Peyer's patch (tissue), 4 donors: ENCODE data around the gene ADCY7. TPM values are rescaled to one million over a fixed set of nuclear protein-coding genes. Genes with fewer than 3 reads are reported as not detected.

Experiments used
- DNase-seq, 3 donors: peaks; one replicate each; pipeline ENCODE4 v3.0.0-alpha.2; 2017 to 2019
- H3K27ac ChIP-seq, 4 donors: fragments of 200-600 bp; sonication (generic); one replicate each; pipeline ENCODE4 v1.5.1; 2016 to 2019
- H3K27me3 ChIP-seq, 2 donors: fragments of 200-600 bp; sonication (generic); one replicate each; pipeline ENCODE4 v1.5.1; 2019
- H3K36me3 ChIP-seq, 3 donors: fragments of 200-600 bp; sonication (generic); one replicate each; pipeline ENCODE4 v1.5.1; 2016 to 2019
- H3K4me1 ChIP-seq, 4 donors: fragments of 200-600 bp; sonication (generic); one replicate each; pipeline ENCODE4 v1.5.1; 2016 to 2019
- H3K4me3 ChIP-seq, 4 donors: fragments of 200-600 bp; sonication (generic); 1 replicate in 3 of 4; 2 replicates in 1 of 4; pipeline ENCODE4 v1.5.1; 2016 to 2019; ENCODE audit warnings: mild to moderate bottlenecking in 1 of 4
- H3K9me3 ChIP-seq, 4 donors: fragments of 200-600 bp; sonication (generic); one replicate each; pipeline ENCODE4 v1.5.1; 2016 to 2019; ENCODE audit warnings: mild to moderate bottlenecking in 1 of 4
- CTCF ChIP-seq, 6 experiments: fragments of 450-650 bp in 4 of 6; fragments of 200-600 bp in 2 of 6; sonication (generic) in 1 of 6; IDR thresholded peaks; one replicate each; pipeline ENCODE4 v1.5.1; 2017 to 2019; ENCODE audit warnings: antibody characterized with exemption in 6 of 6, mild to moderate bottlenecking in 3 of 6, moderate library complexity in 1 of 6
- POLR2A ChIP-seq, 2 donors: fragments of 450-650 bp; IDR thresholded peaks; one replicate each; pipeline ENCODE4 v1.5.1; 2017; ENCODE audit warnings: antibody characterized with exemption in 2 of 2, mild to moderate bottlenecking in 2 of 2, moderate library complexity in 2 of 2
- total RNA-seq, 4 donors: library from RNA; depleted of rRNA; stranded (reverse); fragments of >200 nt; gene quantifications; one replicate each; pipeline ENCODE4 v1.1.0, GENCODE V29; 2016

The ADCY7 gene
- total RNA-seq, 4 donors from 2014 or later, result 6.5 to 67.7 (median 21.5) TPM

- Histone ChIP-seq H3K27me3 (no peaks in the 10 kb centered on the region), H3K36me3 (no peaks in the 10 kb centered on the region), H3K4me1 (peaks cover 0 to 46% (median 27%) of the 10 kb centered on the region in 4 donors), H3K4me3 (peak overlapping the region; percentile 35 to 46 (median 42)), H3K27ac (peak overlapping the region; percentile 80 to 93 (median 86)), H3K9me3 (no peaks in the 10 kb centered on the region)
- DNase-seq, result peak in 2 of 3 donors; percentile 81 to 82
- TF ChIP-seq POLR2A (IDR thresholded peaks at IDR 0.05) (no peak), CTCF (IDR thresholded peaks at IDR 0.05) (no peak)
Measured at GRCh38 chr16:50274326-50275097, 8.2 kb downstream of the ADCY7 start.

GRCh38 chr16:50275098-50275415 lies 8.7 kb downstream of the ADCY7 start:
- peak in 2 of 3 donors; percentile 42 to 45 for DNase-seq
- no peak for TF ChIP-seq POLR2A (IDR thresholded peaks at IDR 0.05)
- TF ChIP-seq CTCF (IDR thresholded peaks at IDR 0.05), result no peak
- Histone ChIP-seq H3K9me3 (no peaks in the 10 kb centered on the region), H3K27me3 (no peaks in the 10 kb centered on the region), H3K4me1 (peaks cover 0 to 48% (median 30%) of the 10 kb centered on the region in 4 donors), H3K4me3 (peak overlapping the region; percentile 35 to 46 (median 42)), H3K27ac (peak overlapping the region; percentile 80 to 93 (median 86)), H3K36me3 (no peaks in the 10 kb centered on the region)

GRCh38 chr16:50275428-50276325 lies 9.3 kb downstream of the ADCY7 start:
- peak overlapping the region in 3 of 4 donors; percentile 80 to 93 (median 89) for H3K27ac ChIP-seq
- no peak for TF ChIP-seq POLR2A (IDR thresholded peaks at IDR 0.05)
- TF ChIP-seq CTCF (IDR thresholded peaks at IDR 0.05), result no peak
- no peaks in the 10 kb centered on the region for H3K9me3 ChIP-seq
- H3K27me3 ChIP-seq, result no peaks in the 10 kb centered on the region
- DNase-seq, result peak in 1 of 3 donors; percentile 43
- peaks cover 0 to 52% (median 32%) of the 10 kb centered on the region in 4 donors for H3K4me1 ChIP-seq
- peak overlapping the region in 2 of 4 donors; percentile 43 to 46 for H3K4me3 ChIP-seq
- no peaks in the 10 kb centered on the region for H3K36me3 ChIP-seq

- Histone ChIP-seq H3K4me1 (peaks cover 0 to 58% (median 36%) of the 10 kb centered on the region in 4 donors), H3K4me3 (no peak overlapping the region), H3K27ac (peak overlapping the region in 2 of 4 donors; percentile 89 to 93), H3K27me3 (no peaks in the 10 kb centered on the region), H3K36me3 (no peaks in the 10 kb centered on the region), H3K9me3 (no peaks in the 10 kb centered on the region)
- TF ChIP-seq POLR2A (IDR thresholded peaks at IDR 0.05) (no peak), CTCF (IDR thresholded peaks at IDR 0.05) (no peak)
- no peak for DNase-seq
Measured at GRCh38 chr16:50276326-50276640, 9.9 kb downstream of the ADCY7 start.

GRCh38 chr16:50276801-50277555 lies 10.6 kb downstream of the ADCY7 start:
- Histone ChIP-seq H3K4me1 (peaks cover 0 to 65% (median 42%) of the 10 kb centered on the region in 4 donors), H3K4me3 (no peak overlapping the region), H3K27ac (peak overlapping the region in 2 of 4 donors; percentile 29 to 93), H3K9me3 (no peaks in the 10 kb centered on the region), H3K36me3 (no peaks in the 10 kb centered on the region), H3K27me3 (no peaks in the 10 kb centered on the region)
- TF ChIP-seq POLR2A (IDR thresholded peaks at IDR 0.05) (no peak), CTCF (IDR thresholded peaks at IDR 0.05) (no peak)
- DNase-seq, result no peak
